Measurements from ENCODE around the gene PKN2.

PKN2 gene

GRCh38 chr1:88753506-88753905, 69.4 kb downstream of the PKN2 start:
- Histone ChIP-seq H2AFZ (ENCODE audit: low read depth, low read length) (no peak overlapping the region), H3K9me3 (ENCODE audit: insufficient read depth, low read length, severe bottlenecking) (no peaks in the 10 kb centered on the region), H3K4me1 (ENCODE audit: insufficient read depth, low read length) (no peaks in the 10 kb centered on the region), H3K9ac (ENCODE audit: low read depth, low read length) (no peak overlapping the region), H3K79me2 (ENCODE audit: insufficient read depth, low read length) (peaks cover 18% of the 10 kb centered on the region), H3K4me2 (ENCODE audit: insufficient read depth, low read length) (no peak overlapping the region), H3K36me3 (ENCODE audit: insufficient read depth, low read length) (peaks cover 10% of the 10 kb centered on the region), H3K27me3 (ENCODE audit: insufficient read depth, low read length, poor library complexity) (no peaks in the 10 kb centered on the region), H4K20me1 (ENCODE audit: insufficient read depth, low read length) (no peaks in the 10 kb centered on the region), H3K4me3 (ENCODE audit: low read depth in 1 of 2, low read length in 2 of 2) (no peak overlapping the region), H3K27ac (ENCODE audit: low read length) (no peak overlapping the region)
- ATAC-seq (ENCODE audit: insufficient read depth, low read depth) (no peak), DNase-seq (no peak)
- no peak for TF ChIP-seq CTCF (IDR thresholded peaks at IDR 0.05; ENCODE audit: borderline replicate concordance, extremely low read depth, low read length, poor library complexity, severe bottlenecking)
- TF ChIP-seq EZH2 (IDR thresholded peaks at IDR 0.05; ENCODE audit: borderline replicate concordance, low read depth, low read length, severe bottlenecking), result no peak

- Histone ChIP-seq H4K20me1 (ENCODE audit: insufficient read depth, low read length) (peaks cover 9% of the 10 kb centered on the region; the same call in 1 of the 2 replicates), H3K9me3 (ENCODE audit: insufficient read depth, low read length, severe bottlenecking) (no peaks in the 10 kb centered on the region), H3K27me3 (ENCODE audit: insufficient read depth, low read length, poor library complexity) (no peaks in the 10 kb centered on the region), H3K9ac (ENCODE audit: low read depth, low read length) (no peak overlapping the region), H3K36me3 (ENCODE audit: insufficient read depth, low read length) (peaks cover 37% of the 10 kb centered on the region; the same call in 1 of the 2 replicates), H3K27ac (ENCODE audit: low read length) (no peak overlapping the region), H3K79me2 (ENCODE audit: insufficient read depth, low read length) (peaks cover 36% of the 10 kb centered on the region), H3K4me2 (ENCODE audit: insufficient read depth, low read length) (no peak overlapping the region), H2AFZ (ENCODE audit: low read depth, low read length) (no peak overlapping the region), H3K4me1 (ENCODE audit: insufficient read depth, low read length) (no peaks in the 10 kb centered on the region), H3K4me3 (ENCODE audit: low read depth in 1 of 2, low read length in 2 of 2) (no peak overlapping the region)
- no peak for TF ChIP-seq EZH2 (IDR thresholded peaks at IDR 0.05; ENCODE audit: borderline replicate concordance, low read depth, low read length, severe bottlenecking)
- TF ChIP-seq CTCF (IDR thresholded peaks at IDR 0.05; ENCODE audit: borderline replicate concordance, extremely low read depth, low read length, poor library complexity, severe bottlenecking), result no peak
- ATAC-seq (ENCODE audit: insufficient read depth, low read depth) (no peak), DNase-seq (no peak)
Measured at GRCh38 chr1:88763649-88764406, 79.8 kb downstream of the PKN2 start.

GRCh38 chr1:88768187-88768586, 84.1 kb downstream of the PKN2 start:
- Histone ChIP-seq H3K9ac (ENCODE audit: low read depth, low read length) (no peak overlapping the region), H3K36me3 (ENCODE audit: insufficient read depth, low read length) (peaks cover 37% of the 10 kb centered on the region), H3K79me2 (ENCODE audit: insufficient read depth, low read length) (peaks cover 26% of the 10 kb centered on the region), H3K27ac (ENCODE audit: low read length) (no peak overlapping the region), H2AFZ (ENCODE audit: low read depth, low read length) (no peak overlapping the region), H3K9me3 (ENCODE audit: insufficient read depth, low read length, severe bottlenecking) (no peaks in the 10 kb centered on the region), H4K20me1 (ENCODE audit: insufficient read depth, low read length) (peaks cover 9% of the 10 kb centered on the region; the same call in 1 of the 2 replicates), H3K27me3 (ENCODE audit: insufficient read depth, low read length, poor library complexity) (no peaks in the 10 kb centered on the region), H3K4me1 (ENCODE audit: insufficient read depth, low read length) (no peaks in the 10 kb centered on the region), H3K4me3 (ENCODE audit: low read depth in 1 of 2, low read length in 2 of 2) (no peak overlapping the region), H3K4me2 (ENCODE audit: insufficient read depth, low read length) (no peak overlapping the region)
- TF ChIP-seq CTCF (IDR thresholded peaks at IDR 0.05; ENCODE audit: borderline replicate concordance, extremely low read depth, low read length, poor library complexity, severe bottlenecking), result no peak
- no peak for TF ChIP-seq EZH2 (IDR thresholded peaks at IDR 0.05; ENCODE audit: borderline replicate concordance, low read depth, low read length, severe bottlenecking)
- DNase-seq, result no peak
- no peak for ATAC-seq (ENCODE audit: insufficient read depth, low read depth)

All from DND-41 (cell line).